NCI-H1105 (cell line): ENCODE data around the gene RAP1GAP.

Experiments
- DNase-seq: peaks from one replicate; lab custom pipeline; 2025; lab: John Stamatoyannopoulos, UW

RAP1GAP gene

GRCh38 chr1:21625390-21626190 lies 43.6 kb downstream of the RAP1GAP start:
- DNase-seq: no peak

- no peak for DNase-seq
Measured at GRCh38 chr1:21624571-21625389, 44.4 kb downstream of the RAP1GAP start.

GRCh38 chr1:21623410-21623961 lies 45.7 kb downstream of the RAP1GAP start:
- DNase-seq: peak; percentile 23

- DNase-seq: no peak
Measured at GRCh38 chr1:21622466-21623315, 46.5 kb downstream of the RAP1GAP start.

GRCh38 chr1:21621761-21622436 lies 47.3 kb downstream of the RAP1GAP start:
- DNase-seq: no peak

- DNase-seq: no peak
Measured at GRCh38 chr1:21621051-21621450, 48.1 kb downstream of the RAP1GAP start.

GRCh38 chr1:21620496-21620895 lies 48.7 kb downstream of the RAP1GAP start:
- DNase-seq: peak; percentile 10

- DNase-seq: no peak
Measured at GRCh38 chr1:21620011-21620410, 49.1 kb downstream of the RAP1GAP start.

GRCh38 chr1:21619375-21619947 lies 49.7 kb downstream of the RAP1GAP start:
- no peak for DNase-seq

- DNase-seq: no peak
Measured at GRCh38 chr1:21618561-21619374, 50.4 kb downstream of the RAP1GAP start.

- DNase-seq: no peak
Measured at GRCh38 chr1:21618059-21618458, 51.1 kb downstream of the RAP1GAP start.

GRCh38 chr1:21617126-21617738 lies 51.9 kb downstream of the RAP1GAP start:
- no peak for DNase-seq

- no peak for DNase-seq
Measured at GRCh38 chr1:21616372-21616771, 52.8 kb downstream of the RAP1GAP start.

GRCh38 chr1:21614419-21615115 lies 54.6 kb downstream of the RAP1GAP start:
- no peak for DNase-seq

- DNase-seq: no peak
Measured at GRCh38 chr1:21613072-21613867, 55.9 kb downstream of the RAP1GAP start.

- DNase-seq: no peak
Measured at GRCh38 chr1:21612057-21612456, 57.1 kb downstream of the RAP1GAP start.

- no peak for DNase-seq
Measured at GRCh38 chr1:21610989-21611785, 58.0 kb downstream of the RAP1GAP start.
